HEK293 (cell line): Measurements from ENCODE around the gene FOXP1.

Source experiments
- CTCF ChIA-PET: fragments of 350-600 bp; formaldehyde crosslinking; extraction: SDS; loops from one replicate; lab custom pipeline; 2021; ENCODE audit warnings: antibody characterized with exemption; lab: Yijun Ruan, JAX
- POLR2A ChIA-PET: fragments of 300-600 bp; formaldehyde crosslinking; extraction: SDS; loops from one replicate; lab custom pipeline; 2020; ENCODE audit warnings: antibody characterized with exemption, inconsistent platforms; lab: Yijun Ruan, JAX
- H3K27ac ChIP-seq: fragments of 200-500 bp; sonication (Bioruptor generic); 2 replicates; pipeline ENCODE4 v1.5.1; 2014; ENCODE audit warnings: low read depth, low read length, control low read depth, inconsistent platforms; ENCODE audit errors: extremely low read depth
- H3K36me3 ChIP-seq, 2 experiments: fragments of 200-500 bp in 1 of 2; sonication (Bioruptor generic) in 1 of 2; 1 replicate in 1 of 2; 2 replicates in 1 of 2; pipeline ENCODE4 v1.5.1; 2014 to 2017; ENCODE audit warnings: inconsistent platforms in 2 of 2, low read length in 2 of 2; ENCODE audit not compliant: control insufficient read depth in 2 of 2, insufficient read depth in 1 of 2
- H3K4me1 ChIP-seq: fragments of 200-500 bp; sonication (Bioruptor generic); 2 replicates; pipeline ENCODE4 v1.5.1; 2014; ENCODE audit warnings: mild to moderate bottlenecking, low read length, inconsistent platforms; ENCODE audit not compliant: control insufficient read depth, insufficient read depth
- H3K4me3 ChIP-seq: 2 replicates; pipeline ENCODE4 v1.5.1; 2011; ENCODE audit warnings: low read depth, mild to moderate bottlenecking, control low read depth, low read length, moderate library complexity
- H3K9me3 ChIP-seq: fragments of 200-500 bp; sonication (Bioruptor generic); 2 replicates; pipeline ENCODE4 v1.5.1; 2014; ENCODE audit warnings: low read depth, low read length, inconsistent platforms; ENCODE audit not compliant: control insufficient read depth, insufficient read depth
- GLI2 ChIP-seq: fragments of 450-650 bp; formaldehyde crosslinking; IDR thresholded peaks from 2 replicates; pipeline ENCODE4; 2017; ENCODE audit warnings: missing biosample characterization, missing genetic modification characterization, low read depth, borderline replicate concordance
- HIC1 ChIP-seq: fragments of 450-650 bp; formaldehyde crosslinking; IDR thresholded peaks from 2 replicates; pipeline ENCODE4 v1.5.1; 2016; ENCODE audit warnings: missing biosample characterization, missing genetic modification characterization
- HOXD13 ChIP-seq: sonication (generic); formaldehyde crosslinking; IDR thresholded peaks from 2 replicates; pipeline ENCODE4 v1.8.0; 2022; ENCODE audit warnings: missing genetic modification reagents, borderline replicate concordance
- KLF8 ChIP-seq: fragments of 450-650 bp; formaldehyde crosslinking; IDR thresholded peaks from 2 replicates; pipeline ENCODE4 v1.5.1; 2016; ENCODE audit warnings: missing biosample characterization, missing genetic modification characterization
- MYNN ChIP-seq: fragments of 450-650 bp; formaldehyde crosslinking; IDR thresholded peaks from 2 replicates; pipeline ENCODE4 v1.5.1; 2016; ENCODE audit warnings: missing biosample characterization, missing genetic modification characterization, borderline replicate concordance
- REST ChIP-seq: fragments of 450-650 bp; formaldehyde crosslinking; IDR thresholded peaks from 2 replicates; pipeline ENCODE4 v1.5.1; 2016; ENCODE audit warnings: missing biosample characterization, missing genetic modification characterization
- SP3 ChIP-seq: fragments of 450-650 bp; formaldehyde crosslinking; IDR thresholded peaks from 2 replicates; pipeline ENCODE4 v1.5.1; 2016; ENCODE audit warnings: missing biosample characterization, missing genetic modification characterization
- YY2 ChIP-seq: fragments of 450-650 bp; formaldehyde crosslinking; IDR thresholded peaks from 2 replicates; pipeline ENCODE4 v1.5.1; 2016; ENCODE audit warnings: missing biosample characterization, missing genetic modification characterization
- ZFHX2 ChIP-seq: fragments of 450-650 bp; formaldehyde crosslinking; conservative IDR thresholded peaks from 2 replicates; pipeline ENCODE4 v1.5.1; 2016; ENCODE audit warnings: missing biosample characterization, missing genetic modification characterization
- ZNF121 ChIP-seq: fragments of 450-650 bp; formaldehyde crosslinking; IDR thresholded peaks from 2 replicates; pipeline ENCODE4 v1.5.1; 2016; ENCODE audit warnings: missing biosample characterization, missing genetic modification characterization
- ZNF146 ChIP-seq: fragments of 450-650 bp; formaldehyde crosslinking; IDR thresholded peaks from 2 replicates; pipeline ENCODE4 v1.5.1; 2016; ENCODE audit warnings: missing biosample characterization, missing genetic modification characterization
- ZNF341 ChIP-seq: fragments of 450-650 bp; formaldehyde crosslinking; IDR thresholded peaks from 2 replicates; pipeline ENCODE4; 2016; ENCODE audit warnings: low read depth, missing biosample characterization, missing genetic modification characterization
- ZNF391 ChIP-seq: fragments of 450-650 bp; formaldehyde crosslinking; IDR thresholded peaks from 2 replicates; pipeline ENCODE4 v1.5.1; 2016; ENCODE audit warnings: low read depth, missing biosample characterization, missing genetic modification characterization, borderline replicate concordance
- ZNF394 ChIP-seq: fragments of 450-650 bp; formaldehyde crosslinking; IDR thresholded peaks from 2 replicates; pipeline ENCODE4 v1.5.1; 2016; ENCODE audit warnings: missing biosample characterization, missing genetic modification characterization, mild to moderate bottlenecking, moderate library complexity, borderline replicate concordance
- ZNF585B ChIP-seq: fragments of 450-650 bp; formaldehyde crosslinking; IDR thresholded peaks from 2 replicates; pipeline ENCODE4 v1.5.1; 2016; ENCODE audit warnings: missing biosample characterization, missing genetic modification characterization
- ZNF596 ChIP-seq: fragments of 450-650 bp; IDR thresholded peaks from 2 replicates; pipeline ENCODE4 v1.5.0; 2018; ENCODE audit warnings: missing biosample characterization, mild to moderate bottlenecking, missing genetic modification characterization, moderate library complexity
- ZNF660 ChIP-seq: fragments of 450-650 bp; IDR thresholded peaks from 2 replicates; pipeline ENCODE4 v1.5.1; 2018; ENCODE audit warnings: missing biosample characterization, mild to moderate bottlenecking, missing genetic modification characterization
- TF ChIP-seq, protein P1 (sequence below): fragments of 450-650 bp; formaldehyde crosslinking; IDR thresholded peaks from 2 replicates; pipeline ENCODE4 v1.5.1; 2017; ENCODE audit warnings: missing biosample characterization, missing genetic modification characterization
- TF ChIP-seq, protein P2 (sequence below): fragments of 450-650 bp; formaldehyde crosslinking; IDR thresholded peaks from 2 replicates; pipeline ENCODE4 v1.5.1; 2016; ENCODE audit warnings: missing biosample characterization, missing genetic modification characterization

The FOXP1 gene

DNA sequence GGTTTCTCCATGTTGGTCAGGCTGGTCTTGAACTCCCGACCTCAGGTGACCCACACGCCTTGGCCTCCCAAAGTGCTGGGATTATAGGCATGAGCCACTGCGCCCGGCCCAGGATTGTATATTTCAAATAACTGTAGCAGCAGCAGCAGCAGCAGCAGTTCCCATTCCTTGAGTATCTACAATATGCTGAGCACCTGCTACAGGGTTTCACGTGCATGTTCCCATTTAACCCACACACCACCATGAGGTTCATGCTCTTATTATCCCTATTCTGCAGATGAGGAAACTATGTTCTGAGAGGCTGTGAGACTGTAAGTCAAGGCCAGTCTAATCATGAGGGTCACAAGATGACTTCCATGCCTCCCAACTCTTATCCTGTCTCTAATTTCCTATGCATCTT, 30.9 kb upstream of the FOXP1 start (continued):
- TF ChIP-seq HOXD13 (CRISPR knock-in tag) (no peak), ZNF596 (tag by site-specific recombination) (no peak), MYNN (tag by site-specific recombination) (no peak), ZNF391 (tag by site-specific recombination) (no peak), ZNF394 (tag by site-specific recombination) (no peak)

DNA sequence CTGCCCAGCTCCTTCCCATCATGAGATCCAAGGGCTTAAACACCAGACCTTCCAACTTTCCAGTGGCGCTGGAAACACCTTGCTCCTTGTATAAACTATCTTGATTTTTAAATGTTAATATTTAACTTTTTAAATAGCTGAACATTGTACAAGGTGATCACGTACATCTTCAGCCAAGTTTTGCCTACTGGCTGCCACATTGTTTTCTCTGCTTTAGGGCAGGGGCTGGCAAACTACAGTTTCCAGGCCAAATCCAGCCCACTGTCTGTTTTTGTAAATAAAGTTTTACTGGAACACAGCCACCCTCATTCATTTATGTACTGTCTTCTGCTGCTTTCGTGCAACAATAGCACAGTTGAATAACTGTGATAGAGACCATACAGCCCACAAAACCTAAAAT, 27.6 kb upstream of the FOXP1 start:
- ChIA-PET POLR2A (no interaction called here), CTCF (no interaction called here)
- TF ChIP-seq SP3 (tag by site-specific recombination) = no peak
- no peak for TF ChIP-seq ZNF585B (tag by site-specific recombination)
- TF ChIP-seq YY2 (tag by site-specific recombination) = no peak
- no peak for TF ChIP-seq ZNF341
- TF ChIP-seq REST = no peak
- no peak for TF ChIP-seq HIC1 (tag by site-specific recombination)
- no peak overlapping the region for H3K27ac ChIP-seq
- no peaks in the 10 kb centered on the region for H3K36me3 ChIP-seq
- H3K4me1 ChIP-seq = no peaks in the 10 kb centered on the region
- H3K9me3 ChIP-seq = no peaks in the 10 kb centered on the region
- no peak overlapping the region for H3K4me3 ChIP-seq

DNA sequence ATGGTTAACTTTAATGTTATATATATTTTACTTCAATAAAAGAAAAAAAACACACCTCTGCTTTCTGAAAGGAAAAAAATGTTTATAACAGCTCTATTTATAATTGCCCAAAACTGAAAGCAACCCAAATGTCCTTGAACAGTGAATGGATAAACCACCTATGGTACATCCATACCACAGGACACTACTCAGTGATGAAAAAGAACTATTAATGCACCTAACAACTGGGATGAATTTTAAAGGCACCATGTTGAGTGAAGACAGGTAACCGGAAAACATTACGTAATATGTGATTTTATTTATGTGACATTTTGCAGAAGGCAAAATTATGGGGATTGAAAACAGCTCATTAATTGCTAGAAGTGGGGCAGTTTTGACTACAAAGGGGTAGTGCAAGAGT, 23.8 kb upstream of the FOXP1 start:
- CTCF ChIA-PET = no interaction called here
- no peak overlapping the region for H3K4me3 ChIP-seq
- POLR2A ChIA-PET = no interaction called here
- no peaks in the 10 kb centered on the region for H3K4me1 ChIP-seq
- H3K27ac ChIP-seq = no peak overlapping the region
- H3K9me3 ChIP-seq = no peaks in the 10 kb centered on the region
- TF ChIP-seq GLI2 (tag by site-specific recombination) (no peak), ZFHX2 (tag by site-specific recombination) (no peak), ZNF121 (no peak), KLF8 (no peak), ZNF660 (no peak), ZNF146 (tag by site-specific recombination) (no peak)
- TF ChIP-seq, protein P1, sequence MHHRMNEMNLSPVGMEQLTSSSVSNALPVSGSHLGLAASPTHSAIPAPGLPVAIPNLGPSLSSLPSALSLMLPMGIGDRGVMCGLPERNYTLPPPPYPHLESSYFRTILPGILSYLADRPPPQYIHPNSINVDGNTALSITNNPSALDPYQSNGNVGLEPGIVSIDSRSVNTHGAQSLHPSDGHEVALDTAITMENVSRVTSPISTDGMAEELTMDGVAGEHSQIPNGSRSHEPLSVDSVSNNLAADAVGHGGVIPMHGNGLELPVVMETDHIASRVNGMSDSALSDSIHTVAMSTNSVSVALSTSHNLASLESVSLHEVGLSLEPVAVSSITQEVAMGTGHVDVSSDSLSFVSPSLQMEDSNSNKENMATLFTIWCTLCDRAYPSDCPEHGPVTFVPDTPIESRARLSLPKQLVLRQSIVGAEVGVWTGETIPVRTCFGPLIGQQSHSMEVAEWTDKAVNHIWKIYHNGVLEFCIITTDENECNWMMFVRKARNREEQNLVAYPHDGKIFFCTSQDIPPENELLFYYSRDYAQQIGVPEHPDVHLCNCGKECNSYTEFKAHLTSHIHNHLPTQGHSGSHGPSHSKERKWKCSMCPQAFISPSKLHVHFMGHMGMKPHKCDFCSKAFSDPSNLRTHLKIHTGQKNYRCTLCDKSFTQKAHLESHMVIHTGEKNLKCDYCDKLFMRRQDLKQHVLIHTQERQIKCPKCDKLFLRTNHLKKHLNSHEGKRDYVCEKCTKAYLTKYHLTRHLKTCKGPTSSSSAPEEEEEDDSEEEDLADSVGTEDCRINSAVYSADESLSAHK (tag by site-specific recombination) = no peak
- TF ChIP-seq, protein P2, sequence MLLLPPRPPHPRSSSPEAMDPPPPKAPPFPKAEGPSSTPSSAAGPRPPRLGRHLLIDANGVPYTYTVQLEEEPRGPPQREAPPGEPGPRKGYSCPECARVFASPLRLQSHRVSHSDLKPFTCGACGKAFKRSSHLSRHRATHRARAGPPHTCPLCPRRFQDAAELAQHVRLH = no peak
- H3K36me3 ChIP-seq = no peaks in the 10 kb centered on the region
